HG02623 (cell line): ENCODE data around the gene ARHGAP26.

Experiments used
- ATAC-seq: cut with Tn5 transposase; IDR thresholded peaks from one replicate; pipeline ENCODE4 v1.9.1; 2021; ENCODE audit warnings: moderate library complexity; ENCODE audit not compliant: unreplicated experiment

The ARHGAP26 gene

DNA sequence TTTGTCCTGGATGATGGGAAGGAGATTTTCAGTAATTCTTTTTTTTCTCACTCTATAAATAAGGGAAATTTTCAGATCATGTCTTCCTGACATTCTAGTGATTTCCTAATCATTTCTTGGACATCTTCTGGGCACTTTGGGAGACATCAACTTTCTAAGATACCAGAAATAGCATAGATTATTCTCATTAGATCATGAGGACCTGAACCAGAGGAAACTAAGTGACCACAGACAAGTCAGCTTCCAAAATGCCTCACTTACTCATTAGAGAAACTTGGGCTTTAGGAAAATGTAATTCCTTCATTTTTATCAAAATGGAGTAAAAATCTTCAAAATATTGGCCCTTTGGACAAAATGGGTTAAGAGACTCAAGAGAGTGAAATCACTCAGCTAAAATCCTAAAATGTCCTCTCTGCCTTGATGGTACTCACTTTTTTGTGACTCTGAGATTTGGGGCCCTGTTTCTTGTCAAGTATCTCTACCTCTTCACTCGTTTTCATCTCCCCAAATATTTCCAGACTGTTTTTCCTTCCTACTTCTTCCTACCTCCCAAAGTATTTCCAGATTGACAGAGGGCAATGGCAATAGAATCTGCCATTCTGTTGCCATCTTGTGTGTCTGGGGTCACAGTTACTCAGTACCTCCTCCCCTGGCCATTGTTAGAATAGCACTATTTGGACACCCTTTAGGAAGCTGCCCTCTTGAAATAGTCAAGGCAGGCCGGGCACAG, 438.8 kb downstream of the ARHGAP26 start:
- ATAC-seq = no peak

DNA sequence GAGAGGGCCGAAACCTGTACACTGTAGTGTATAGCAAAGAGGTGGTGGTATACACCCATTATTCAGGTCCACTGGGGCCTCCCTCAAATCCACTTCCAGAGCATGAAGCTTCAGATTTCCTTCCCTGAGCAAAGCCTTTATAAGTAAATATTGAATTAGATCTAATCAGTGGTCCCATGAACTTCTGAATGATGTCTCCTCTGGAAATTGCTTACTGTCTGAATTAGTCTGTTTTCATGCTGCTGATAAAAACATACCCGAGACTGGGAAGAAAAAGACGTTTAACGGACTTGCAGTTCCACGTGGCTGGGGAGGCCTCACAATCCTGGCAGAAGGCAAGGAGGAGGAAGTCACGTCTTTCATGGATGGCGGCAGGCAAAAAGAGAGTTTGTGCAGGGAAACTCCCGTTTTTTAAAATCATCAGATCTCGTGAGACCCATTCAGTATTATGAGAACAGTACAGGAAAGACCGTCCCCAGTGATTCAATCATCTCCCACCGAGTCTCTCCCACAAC, 439.8 kb downstream of the ARHGAP26 start:
- ATAC-seq = no peak

DNA sequence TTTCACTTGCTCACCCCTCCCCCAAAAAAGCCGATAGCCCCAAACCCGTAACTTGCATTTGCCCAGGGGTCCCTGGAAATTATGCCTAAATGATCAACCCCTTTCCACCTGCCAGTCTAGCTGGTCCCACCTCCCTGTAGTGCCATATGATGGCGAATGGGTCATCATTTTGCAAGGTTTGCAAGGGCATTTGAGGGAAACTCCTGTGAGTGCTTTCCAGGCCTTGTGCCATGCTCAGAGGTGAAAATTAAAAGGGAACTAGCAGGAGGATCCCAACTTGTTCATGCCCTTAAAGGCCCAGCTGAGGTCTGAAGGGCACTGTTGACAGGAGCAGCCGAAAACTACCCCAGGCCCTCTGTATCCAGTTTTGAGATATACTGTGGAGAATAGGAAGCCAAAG, 440.4 kb downstream of the ARHGAP26 start:
- ATAC-seq = no peak

DNA sequence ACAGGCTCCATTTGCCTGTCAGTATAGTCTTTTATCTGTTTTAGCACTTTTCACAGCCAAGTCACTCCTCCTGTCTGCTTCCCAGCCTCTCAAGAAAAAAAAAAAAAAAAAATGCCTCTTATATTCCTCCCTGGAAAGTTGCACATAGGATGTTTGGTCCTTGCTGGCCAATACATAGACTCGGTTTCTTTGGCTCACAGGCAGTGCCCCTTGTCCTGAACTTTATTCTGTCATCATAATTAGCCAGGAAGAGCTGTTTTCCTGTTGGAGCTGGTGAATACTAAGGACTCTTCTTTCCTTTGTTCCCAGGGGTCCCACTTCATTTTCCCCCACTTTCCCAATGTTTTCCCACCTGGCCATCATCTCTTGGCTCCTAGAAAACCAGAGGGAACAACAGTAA, 442.1 kb downstream of the ARHGAP26 start:
- ATAC-seq = no peak

DNA sequence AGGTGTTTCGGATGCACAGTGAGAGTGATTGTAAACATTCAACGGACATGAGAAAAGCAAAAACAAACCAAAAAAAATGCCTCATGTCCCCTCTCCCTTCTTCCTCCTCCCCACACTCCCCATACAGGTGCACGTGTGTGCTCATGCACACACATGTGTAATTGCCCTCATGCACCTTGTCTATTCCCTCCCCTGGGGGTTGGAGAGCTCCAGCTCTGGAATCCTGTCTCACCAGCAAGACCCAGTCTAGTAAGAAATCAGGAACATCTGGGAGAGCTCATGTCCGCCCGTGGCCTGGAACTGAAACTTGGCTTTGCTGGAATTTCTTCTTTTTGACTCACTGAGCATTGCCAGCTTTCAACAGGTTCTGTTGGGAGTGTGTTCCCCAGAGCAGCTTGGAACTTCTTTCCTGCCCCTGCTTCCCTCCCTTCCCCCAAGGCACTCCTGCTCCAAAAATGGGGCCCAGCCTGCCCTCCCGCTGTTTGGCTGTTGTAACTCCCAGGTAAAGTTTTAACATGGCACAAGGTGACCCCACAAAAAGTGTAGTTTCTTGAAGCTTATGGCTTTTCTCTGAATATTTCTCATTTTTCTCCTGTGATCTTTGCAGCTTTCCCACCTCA, 443.2 kb downstream of the ARHGAP26 start:
- no peak for ATAC-seq

DNA sequence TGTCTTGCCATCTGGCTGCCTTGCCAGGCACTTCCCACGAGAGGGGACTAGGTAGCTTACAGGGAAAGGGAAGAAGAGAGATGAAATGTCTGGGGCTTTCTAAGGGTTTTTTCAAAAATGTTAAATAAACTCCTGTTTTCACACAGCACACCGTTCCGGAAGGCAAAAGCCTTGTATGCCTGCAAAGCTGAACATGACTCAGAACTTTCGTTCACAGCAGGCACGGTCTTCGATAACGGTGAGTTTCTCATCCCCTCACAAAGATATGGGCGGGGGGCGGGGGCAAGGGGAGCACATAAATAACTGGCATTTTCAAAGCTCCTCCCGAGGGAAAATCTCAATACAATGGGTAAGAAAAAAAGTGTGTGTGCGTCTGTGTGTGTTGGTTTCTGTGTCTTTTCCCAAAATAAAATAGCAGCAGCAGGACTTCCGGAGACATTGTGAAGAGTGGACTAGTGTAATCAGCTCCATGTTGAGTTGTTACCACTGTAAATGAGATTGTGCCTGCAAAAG, 443.7 kb downstream of the ARHGAP26 start:
- peak; percentile 71 for ATAC-seq

DNA sequence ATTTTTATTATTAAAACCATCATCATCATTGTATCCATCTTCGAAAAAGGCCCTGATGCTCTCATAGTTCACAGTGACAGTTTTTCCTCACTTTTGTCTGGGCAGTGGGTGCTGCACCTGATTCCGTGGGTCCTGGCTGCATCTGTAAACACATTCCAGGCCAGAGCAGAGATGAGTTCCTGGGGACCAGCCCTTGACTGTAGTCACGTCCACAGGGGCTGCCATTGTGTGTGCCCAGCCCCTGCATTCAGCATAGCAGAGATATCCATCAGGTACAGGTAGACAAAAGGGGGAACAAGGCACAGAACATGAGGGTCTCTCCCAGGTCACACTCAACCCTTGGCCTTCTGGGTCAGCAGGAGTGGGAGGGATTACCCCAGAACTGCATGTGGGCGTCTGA, 444.3 kb downstream of the ARHGAP26 start:
- ATAC-seq = no peak

DNA sequence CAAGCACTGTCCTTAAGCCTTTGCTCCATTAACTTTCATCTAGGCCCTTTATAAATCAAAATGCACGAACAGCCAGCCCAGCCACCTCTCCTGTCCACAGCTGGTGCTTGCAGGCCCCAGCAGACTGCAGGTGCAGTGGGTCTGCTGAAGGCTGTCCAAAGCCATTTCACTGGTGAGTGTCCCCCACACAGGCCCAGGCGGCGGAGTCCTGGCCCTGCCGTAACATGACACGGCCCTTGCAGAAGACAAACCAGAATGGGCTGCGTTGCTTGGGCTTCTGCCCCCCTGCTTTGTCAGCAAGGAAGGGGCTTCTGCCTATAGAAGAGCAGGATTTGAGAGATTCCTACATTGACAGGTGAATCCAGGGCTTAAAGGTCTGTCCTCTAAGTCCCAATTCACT, 444.7 kb downstream of the ARHGAP26 start:
- ATAC-seq = no peak

DNA sequence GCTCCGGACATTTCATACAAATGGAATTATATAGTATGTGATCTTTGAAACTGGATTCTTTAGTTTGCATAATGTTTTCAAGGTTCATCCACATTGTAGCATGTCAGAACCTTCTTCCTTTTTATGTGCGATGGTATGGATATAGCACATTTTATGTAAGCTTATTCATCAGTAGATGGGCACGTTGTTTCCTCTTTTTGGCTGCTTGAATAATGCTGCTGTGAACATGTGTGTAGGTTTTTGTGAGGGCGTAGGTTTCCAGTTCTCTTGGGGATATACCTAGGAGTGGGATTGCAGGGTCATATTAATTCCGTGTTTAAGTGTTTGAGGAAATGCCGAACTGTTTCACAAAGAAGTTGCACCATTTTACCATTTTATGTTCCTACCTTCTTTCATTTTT, 445.5 kb downstream of the ARHGAP26 start:
- no peak for ATAC-seq

DNA sequence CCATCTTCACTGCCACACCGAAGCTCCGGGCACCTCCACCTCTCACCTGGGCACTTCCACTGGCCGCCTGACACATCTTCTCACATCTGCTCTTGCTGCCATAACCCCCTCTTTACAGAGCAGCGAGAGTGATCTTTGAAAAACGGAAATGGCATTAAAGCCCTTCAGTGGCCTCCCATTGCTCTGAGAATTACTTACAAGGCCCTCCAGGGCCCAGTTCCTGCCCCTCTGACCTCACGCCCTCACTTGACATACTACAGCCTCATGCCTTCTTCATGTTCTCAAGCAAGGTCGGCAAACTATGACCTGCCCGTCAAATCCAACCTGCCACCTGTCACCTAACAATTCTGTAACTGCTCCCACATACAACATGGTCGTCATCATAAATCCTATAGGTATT, 446.0 kb downstream of the ARHGAP26 start:
- no peak for ATAC-seq

DNA sequence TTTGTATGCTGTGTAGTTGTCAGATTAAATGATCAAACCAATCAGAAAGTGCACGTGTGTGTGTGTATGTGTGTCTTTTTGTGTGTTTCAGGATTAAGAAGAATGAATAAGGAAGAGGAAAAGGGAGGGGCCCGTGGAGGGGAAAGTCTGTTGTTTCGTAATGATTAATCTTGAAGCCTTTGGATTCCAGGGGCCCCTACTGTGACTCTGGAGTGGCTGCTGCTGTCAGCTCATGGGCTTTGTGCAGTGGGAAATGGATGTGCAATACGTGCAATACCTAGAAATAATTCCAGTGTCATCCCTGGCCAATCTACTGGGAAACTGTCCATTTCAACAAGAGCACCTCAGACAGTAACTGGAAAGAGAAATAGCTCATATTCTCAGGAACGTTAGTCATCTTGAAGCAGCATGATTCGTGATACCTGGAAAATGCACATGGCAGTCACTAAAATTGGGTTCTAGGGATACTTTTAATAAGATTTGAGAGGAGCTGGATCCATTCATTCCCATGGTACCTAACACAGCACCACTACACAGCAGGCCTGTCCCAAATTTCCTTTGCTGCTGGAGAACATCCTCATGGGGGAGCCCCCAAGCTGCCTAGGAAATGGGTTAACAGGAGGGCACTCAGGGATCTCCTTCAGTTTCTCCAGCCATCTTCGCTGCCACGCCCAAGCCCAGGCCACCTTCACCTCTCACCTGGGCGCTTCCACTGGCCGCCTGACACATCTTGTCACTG, 447.1 kb downstream of the ARHGAP26 start:
- ATAC-seq = no peak

DNA sequence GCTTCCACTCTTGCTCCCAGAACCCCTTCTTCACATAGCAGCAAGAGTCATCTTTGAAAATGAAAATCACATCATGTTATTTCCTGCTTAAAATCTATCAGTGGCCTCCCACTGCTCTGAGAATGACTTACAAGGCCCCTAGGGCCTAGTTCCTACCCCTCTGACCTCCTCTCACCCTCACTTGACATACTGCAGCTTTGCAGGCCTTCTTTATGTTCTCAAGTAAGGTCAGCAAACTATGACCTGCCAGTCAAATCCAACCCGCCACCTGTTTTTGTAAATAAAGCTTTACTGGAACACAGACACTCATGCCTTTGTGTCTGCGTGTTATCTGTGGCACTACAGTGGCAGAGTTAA, 447.6 kb downstream of the ARHGAP26 start:
- ATAC-seq = no peak

DNA sequence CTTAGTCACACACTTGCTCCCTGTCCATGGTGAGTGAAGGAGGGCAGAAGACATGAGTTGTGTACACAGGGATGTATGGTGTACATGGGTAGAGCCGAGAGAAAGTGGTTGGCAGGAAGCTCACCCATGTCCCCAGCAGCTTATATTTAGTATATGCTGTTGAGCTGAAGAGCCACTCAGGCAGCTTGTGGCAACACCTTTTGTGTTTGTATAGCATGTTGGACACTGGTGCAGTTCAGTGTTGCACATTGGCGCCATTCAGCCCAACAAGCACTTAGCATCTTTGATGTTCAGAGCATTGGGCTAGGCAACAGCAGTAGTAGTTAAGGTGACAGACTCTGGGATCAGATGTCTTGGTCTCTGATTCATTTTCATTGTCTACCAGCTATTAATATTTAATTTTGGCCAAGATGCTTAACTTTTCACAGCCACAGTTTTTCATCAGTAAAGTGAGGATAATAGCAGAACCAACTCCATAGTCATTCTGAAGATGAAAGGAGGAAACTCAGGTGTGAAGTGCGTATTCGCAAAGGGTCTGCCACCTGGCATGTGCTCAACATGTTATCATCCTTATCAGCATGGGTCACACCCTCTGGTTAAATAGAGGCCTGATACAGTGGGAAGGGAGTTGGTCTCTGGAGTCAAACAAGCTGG, 448.5 kb downstream of the ARHGAP26 start:
- ATAC-seq = no peak

DNA sequence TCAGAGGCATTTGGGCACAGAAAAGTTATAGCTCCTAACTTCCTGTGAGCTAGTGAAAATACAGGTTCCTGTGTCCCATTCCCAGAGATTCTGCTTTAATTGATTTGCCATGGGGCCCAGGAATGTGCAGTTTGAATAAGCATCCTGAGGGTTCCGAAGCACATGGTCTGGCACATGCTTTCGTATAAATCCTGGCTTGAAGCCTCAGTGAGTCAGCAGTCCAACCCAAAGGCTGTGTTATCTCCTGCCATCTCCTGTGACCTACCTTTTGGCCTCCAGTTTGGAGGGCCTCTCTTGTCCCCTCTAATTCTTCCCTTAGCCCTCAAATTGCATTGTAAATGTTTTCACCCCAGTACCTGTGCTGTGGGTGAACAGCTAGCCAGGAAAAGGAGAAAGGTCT, 449.5 kb downstream of the ARHGAP26 start:
- no peak for ATAC-seq

DNA sequence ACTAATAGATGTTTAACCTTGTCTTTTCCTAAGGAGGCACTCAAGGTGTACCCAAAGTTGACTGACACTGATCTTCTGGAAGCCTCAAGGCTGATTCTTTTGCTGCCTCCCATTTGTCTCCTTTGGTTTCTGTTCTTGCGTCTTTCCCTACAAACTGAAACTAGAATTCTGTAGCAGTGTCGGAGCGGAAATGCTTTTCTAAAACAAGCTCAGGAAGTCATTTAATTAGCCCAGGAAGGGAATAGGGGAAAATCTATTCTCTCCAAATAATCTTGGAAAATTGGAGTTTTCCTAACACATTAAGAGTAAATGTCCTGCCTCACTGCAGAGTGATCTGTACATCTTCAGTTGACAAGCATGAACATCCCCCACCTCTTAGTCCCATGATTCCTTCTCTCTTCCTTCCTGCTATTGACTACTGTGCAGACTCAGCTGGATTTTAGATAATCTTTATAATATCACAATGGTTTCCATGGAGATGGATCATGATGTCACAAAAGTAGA, 450.6 kb downstream of the ARHGAP26 start:
- ATAC-seq = no peak

DNA sequence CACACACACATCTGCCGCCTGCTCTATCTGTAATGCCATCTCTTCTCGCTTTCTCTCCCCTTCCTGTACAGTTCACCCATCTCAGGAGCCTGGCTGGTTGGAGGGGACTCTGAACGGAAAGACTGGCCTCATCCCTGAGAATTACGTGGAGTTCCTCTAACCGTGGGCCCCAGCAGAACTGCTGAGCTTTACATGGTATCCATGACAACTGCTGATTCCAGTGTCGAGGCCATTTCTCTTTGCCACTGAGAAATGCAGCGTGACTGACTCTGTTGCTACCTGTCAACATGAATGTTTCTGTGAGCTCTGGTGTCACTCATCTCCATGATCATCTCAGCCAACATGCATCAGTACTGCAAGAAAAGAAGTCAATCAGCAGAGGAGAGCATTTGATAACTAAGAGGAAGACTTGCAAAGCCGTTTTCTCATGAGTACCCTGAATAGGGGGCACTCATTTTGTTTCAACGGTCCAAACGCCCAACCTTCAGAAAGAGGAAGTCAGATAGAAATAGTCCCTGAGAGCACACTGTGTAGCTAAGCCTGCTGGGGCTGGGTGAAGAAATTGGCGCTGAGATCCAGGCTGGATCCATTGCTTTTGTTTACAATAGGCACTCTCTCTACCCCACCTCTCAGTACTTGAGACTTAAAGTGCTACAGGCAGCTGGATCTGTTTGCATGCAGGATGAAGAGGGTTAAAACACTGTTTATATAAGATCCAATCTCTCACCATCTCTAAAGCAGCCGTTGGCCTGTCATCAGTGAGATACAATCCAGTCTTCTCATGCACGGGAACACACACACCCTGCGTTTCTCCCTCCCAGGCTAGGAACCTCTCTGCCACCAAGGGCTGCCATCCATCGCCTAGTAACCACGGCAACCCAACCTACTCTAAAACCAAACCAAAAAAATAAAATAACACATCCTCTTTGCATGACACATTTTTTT, 452.4 kb downstream of the ARHGAP26 start:
- peak; percentile 75 for ATAC-seq

DNA sequence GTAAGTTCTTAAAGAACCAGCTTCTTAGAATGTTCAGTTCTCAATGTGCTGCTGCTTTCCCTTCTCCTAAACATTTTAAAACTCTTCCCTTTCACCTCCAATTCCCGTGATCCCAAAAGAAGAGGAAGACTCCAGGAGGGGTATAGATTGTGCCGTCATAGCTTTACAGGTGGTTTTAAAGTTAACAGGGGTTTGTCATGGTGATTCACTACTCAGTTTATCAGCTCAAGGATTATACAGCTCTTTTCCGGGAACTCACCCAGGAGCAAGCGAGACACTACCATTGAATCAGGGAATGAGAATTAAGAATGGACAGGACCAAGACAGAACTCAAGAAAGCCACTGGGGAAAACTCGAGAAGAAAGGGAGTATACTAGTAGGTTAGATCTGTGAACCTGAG, 454.5 kb downstream of the ARHGAP26 start:
- ATAC-seq = no peak

DNA sequence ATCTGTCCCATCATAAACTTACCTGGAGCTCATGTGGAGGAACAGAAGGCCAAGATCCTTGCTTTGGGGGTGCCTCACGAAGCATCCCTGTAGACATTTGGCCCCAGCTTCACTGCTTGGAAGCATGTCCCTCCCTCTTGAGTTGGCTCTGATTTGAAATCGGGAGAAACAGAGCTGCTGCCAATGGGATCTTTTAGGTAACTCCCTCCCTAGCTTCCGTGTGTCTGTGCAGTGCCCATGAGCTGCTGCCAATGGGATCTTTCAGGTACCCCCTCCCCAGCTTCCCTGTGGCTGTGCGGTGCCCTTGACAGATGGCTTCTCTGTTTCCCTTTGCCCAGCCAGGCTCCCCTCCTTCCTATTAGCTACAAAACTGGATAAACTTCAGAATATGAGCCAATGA, 455.3 kb downstream of the ARHGAP26 start:
- ATAC-seq = no peak

DNA sequence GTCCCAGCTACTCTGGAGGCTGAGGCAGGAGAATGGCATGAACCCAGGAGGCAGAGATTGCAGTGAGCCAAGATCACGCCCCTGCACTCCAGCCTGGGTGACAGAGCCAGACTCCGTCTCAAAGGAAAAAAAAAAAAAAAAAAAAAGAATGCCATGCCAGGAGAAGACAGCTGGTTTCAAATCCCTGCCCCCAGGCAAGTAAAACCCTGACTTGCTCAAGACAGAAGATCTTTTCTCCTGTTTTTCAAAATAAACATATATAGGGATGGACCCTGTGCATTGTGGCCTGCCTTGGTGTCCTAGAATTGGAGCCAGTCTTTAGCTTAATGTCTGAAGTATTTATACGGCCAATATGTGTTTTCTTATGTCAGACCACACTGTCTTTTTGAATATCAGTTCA, 456.2 kb downstream of the ARHGAP26 start:
- no peak for ATAC-seq

DNA sequence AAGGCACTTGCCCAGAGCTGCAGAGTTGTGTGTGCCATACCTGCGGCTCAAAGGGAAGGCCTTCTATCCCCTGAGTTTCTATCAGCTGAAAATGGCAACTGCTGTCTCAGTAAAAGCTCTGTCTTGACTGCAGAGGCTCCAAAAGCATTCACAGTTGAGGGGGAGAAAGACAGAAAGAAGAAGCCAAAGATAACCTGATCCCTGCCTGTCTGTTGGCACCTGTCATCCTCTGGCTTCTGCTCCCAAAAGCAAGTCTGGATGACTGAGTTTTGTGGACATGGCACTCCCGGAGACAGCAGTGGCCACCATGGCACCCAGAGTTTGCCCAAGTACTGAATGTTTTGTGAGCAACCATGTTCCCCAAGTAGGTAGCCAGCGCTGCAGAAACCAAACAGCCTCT, 456.7 kb downstream of the ARHGAP26 start:
- ATAC-seq = no peak
